CD14-positive monocyte (primary cell): ENCODE measurements around the gene MAP2. TPM values are rescaled to one million over a fixed set of nuclear protein-coding genes. Genes with fewer than 3 reads are reported as not detected.

Experiments used
- DNase-seq, 3 donors: peaks; one replicate each; pipeline ENCODE4 v3.0.0-alpha.2; 2011 to 2022
- H2AFZ ChIP-seq: 2 replicates; pipeline ENCODE4 v1.6.0; 2012; ENCODE audit warnings: mild to moderate bottlenecking, low read depth, low read length, inconsistent platforms; ENCODE audit not compliant: insufficient read depth, poor library complexity, severe bottlenecking
- H3K27ac ChIP-seq, 2 donors: 1 replicate in 1 of 2; 2 replicates in 1 of 2; pipeline ENCODE4 v1.5.1; 2012 to 2013; ENCODE audit warnings: low read length in 2 of 2, control low read depth in 1 of 2, inconsistent platforms in 1 of 2, low read depth in 1 of 2, mild to moderate bottlenecking in 1 of 2
- H3K27me3 ChIP-seq, 2 donors: one replicate each; pipeline versions ENCODE4 v1.6.0 to v1.6.1; 2011 to 2013; ENCODE audit warnings: low read length in 2 of 2; ENCODE audit not compliant: control insufficient read depth in 2 of 2, insufficient read depth in 2 of 2
- H3K36me3 ChIP-seq, 2 donors: replicated peaks in 1 of 2; 1 replicate in 1 of 2; 2 replicates in 1 of 2; pipeline versions ENCODE4 v1.5.1 to v1.6.1; 2012 to 2013; ENCODE audit warnings: low read length in 2 of 2, control low read depth in 1 of 2, inconsistent platforms in 1 of 2, mild to moderate bottlenecking in 1 of 2; ENCODE audit not compliant: insufficient read depth in 2 of 2, control insufficient read depth in 1 of 2
- H3K4me1 ChIP-seq, 2 donors: 1 replicate in 1 of 2; 2 replicates in 1 of 2; pipeline versions ENCODE4 v1.5.1 to v1.6.1; 2012 to 2013; ENCODE audit warnings: low read length in 2 of 2, control low read depth in 1 of 2, inconsistent platforms in 1 of 2, mild to moderate bottlenecking in 1 of 2, moderate library complexity in 1 of 2; ENCODE audit not compliant: insufficient read depth in 2 of 2, control insufficient read depth in 1 of 2
- H3K4me2 ChIP-seq: replicated peaks from 2 replicates; pipeline ENCODE3; 2012; ENCODE audit warnings: low read length, moderate library complexity, mild to moderate bottlenecking; ENCODE audit not compliant: poor library complexity, severe bottlenecking; ENCODE audit errors: extremely low read depth
- H3K4me3 ChIP-seq, 3 experiments: fragments of 200-600 bp in 1 of 3; sonication (generic) in 1 of 3; replicated peaks in 1 of 3; 1 replicate in 2 of 3; 2 replicates in 1 of 3; pipeline ENCODE4 v1.5.1; 2011 to 2013; ENCODE audit warnings: low read length in 3 of 3, mild to moderate bottlenecking in 3 of 3, control low read depth in 2 of 3, low read depth in 2 of 3, inconsistent platforms in 1 of 3, moderate library complexity in 1 of 3
- H3K79me2 ChIP-seq: 2 replicates; pipeline ENCODE4 v1.6.0; 2012; ENCODE audit warnings: mild to moderate bottlenecking, control low read depth, inconsistent platforms, low read length, moderate library complexity; ENCODE audit not compliant: insufficient read depth
- H3K9ac ChIP-seq: 2 replicates; pipeline ENCODE4 v1.6.0; 2017; ENCODE audit warnings: low read length, mild to moderate bottlenecking; ENCODE audit not compliant: insufficient read depth, poor library complexity, severe bottlenecking
- H3K9me3 ChIP-seq, 2 donors: replicated peaks in 1 of 2; 1 replicate in 1 of 2; 2 replicates in 1 of 2; pipeline versions ENCODE4 v1.5.1 to v1.6.1; 2012 to 2013; ENCODE audit warnings: low read length in 2 of 2, control low read depth in 1 of 2; ENCODE audit not compliant: control insufficient read depth in 1 of 2, insufficient read depth in 1 of 2
- H4K20me1 ChIP-seq: 2 replicates; pipeline ENCODE4 v1.6.0; 2012; ENCODE audit warnings: mild to moderate bottlenecking, low read length, control low read depth, moderate library complexity; ENCODE audit not compliant: insufficient read depth
- H3K27ac Mint-ChIP-seq, 7 donors: one replicate each; pipeline ENCODE4 v1.8.0; 2020; ENCODE audit warnings: mild to moderate bottlenecking in 7 of 7, mixed read lengths in 7 of 7, moderate library complexity in 6 of 7, inconsistent platforms in 2 of 7
- H3K27me3 Mint-ChIP-seq, 3 donors: one replicate each; pipeline ENCODE4 v1.8.0; 2021 to 2022; ENCODE audit warnings: low read depth in 3 of 3, mild to moderate bottlenecking in 3 of 3, mixed read lengths in 3 of 3, moderate library complexity in 3 of 3, inconsistent platforms in 1 of 3
- H3K36me3 Mint-ChIP-seq, 2 donors: one replicate each; pipeline ENCODE4 v1.8.0; 2020; ENCODE audit warnings: mixed read lengths in 2 of 2, inconsistent platforms in 1 of 2, mild to moderate bottlenecking in 1 of 2
- H3K4me1 Mint-ChIP-seq: one replicate; pipeline ENCODE4 v1.8.0; 2020; ENCODE audit warnings: mild to moderate bottlenecking, mixed read lengths
- H3K4me3 Mint-ChIP-seq, 2 donors: one replicate each; pipeline ENCODE4 v1.8.0; 2020; ENCODE audit warnings: mild to moderate bottlenecking in 2 of 2, mixed read lengths in 2 of 2, moderate library complexity in 1 of 2
- H3K9me3 Mint-ChIP-seq, 7 donors: one replicate each; pipeline ENCODE4 v1.8.0; 2020 to 2022; ENCODE audit warnings: mixed read lengths in 7 of 7, mild to moderate bottlenecking in 6 of 7, moderate library complexity in 6 of 7, inconsistent platforms in 2 of 7
- WGBS: methylation state at CpG from one replicate; pipeline ENCODE4 v1.1.5; 2013; ENCODE audit warnings: missing lambda C conversion rate; ENCODE audit not compliant: insufficient coverage; 5-methylcytosine and 5-hydroxymethylcytosine counted together
- intact Hi-C, 2 donors: fragments of 100-400 bp; cut with micrococcal nuclease; formaldehyde crosslinking; loops; one replicate each; pipeline versions ENCODE4 v1.15.0 to v1.15.1; 2023
- polyA plus RNA-seq, 3 donors: library from polyadenylated mRNA; depleted of rRNA in 1 of 3; unstranded in 2 of 3; stranded (reverse) in 1 of 3; fragments of 300-500 nt in 2 of 3; fragments of >200 nt in 1 of 3; fragmentation: Illumina TruSeq in 2 of 3; gene quantifications; 1 replicate in 2 of 3; 2 replicates in 1 of 3; pipeline ENCODE4 v1.2.3, GENCODE V29; 2012 to 2021
- TF ChIP-seq, protein P1 (sequence below): fragments of 200-600 bp; IDR thresholded peaks from one replicate; pipeline ENCODE4 v1.8.0; 2022; ENCODE audit warnings: antibody characterized with exemption, mild to moderate bottlenecking

The MAP2 gene
- polyA plus RNA-seq, 3 donors, result not detected

DNA sequence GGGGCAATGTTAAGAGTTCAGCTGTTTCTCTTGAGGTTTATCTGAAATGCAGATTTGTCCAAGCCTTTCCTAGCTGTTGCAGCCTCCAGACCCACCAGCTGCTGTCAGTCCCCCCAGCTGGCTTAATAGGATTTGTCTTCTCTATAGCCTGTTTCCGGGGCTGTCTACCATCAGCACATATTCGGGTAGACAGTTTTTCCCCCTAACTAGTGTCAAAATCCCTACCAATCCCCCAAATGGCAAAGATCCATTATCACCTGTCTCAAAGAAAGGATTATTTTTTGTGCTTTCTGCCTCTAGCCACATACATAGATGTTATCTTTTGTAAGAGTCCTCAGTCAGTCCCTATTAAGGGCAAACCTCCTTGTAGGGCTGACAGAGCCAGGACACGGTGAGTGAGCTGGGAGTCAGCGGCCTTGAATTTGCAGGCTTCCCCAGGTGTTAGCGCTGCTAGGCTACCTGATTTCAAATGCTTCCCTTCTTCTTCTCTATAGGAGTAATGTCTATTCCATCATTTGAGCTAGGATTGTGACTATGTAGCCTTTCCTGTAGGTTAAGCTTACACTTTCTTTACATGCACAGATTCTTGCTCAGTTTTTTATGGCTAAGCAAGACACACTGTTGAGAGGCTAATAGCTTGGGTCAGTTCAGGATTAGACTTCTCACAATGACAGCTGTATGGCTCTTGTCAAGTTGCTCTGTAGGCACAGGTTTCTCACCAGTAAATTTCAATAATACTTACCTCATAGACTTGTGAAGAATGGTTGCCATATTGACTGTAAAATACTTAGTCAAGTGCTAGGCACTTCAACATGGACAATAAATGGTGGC, 176.7 kb downstream of the MAP2 start:
- no peak overlapping the region for H2AFZ ChIP-seq
- TF ChIP-seq, protein P1, sequence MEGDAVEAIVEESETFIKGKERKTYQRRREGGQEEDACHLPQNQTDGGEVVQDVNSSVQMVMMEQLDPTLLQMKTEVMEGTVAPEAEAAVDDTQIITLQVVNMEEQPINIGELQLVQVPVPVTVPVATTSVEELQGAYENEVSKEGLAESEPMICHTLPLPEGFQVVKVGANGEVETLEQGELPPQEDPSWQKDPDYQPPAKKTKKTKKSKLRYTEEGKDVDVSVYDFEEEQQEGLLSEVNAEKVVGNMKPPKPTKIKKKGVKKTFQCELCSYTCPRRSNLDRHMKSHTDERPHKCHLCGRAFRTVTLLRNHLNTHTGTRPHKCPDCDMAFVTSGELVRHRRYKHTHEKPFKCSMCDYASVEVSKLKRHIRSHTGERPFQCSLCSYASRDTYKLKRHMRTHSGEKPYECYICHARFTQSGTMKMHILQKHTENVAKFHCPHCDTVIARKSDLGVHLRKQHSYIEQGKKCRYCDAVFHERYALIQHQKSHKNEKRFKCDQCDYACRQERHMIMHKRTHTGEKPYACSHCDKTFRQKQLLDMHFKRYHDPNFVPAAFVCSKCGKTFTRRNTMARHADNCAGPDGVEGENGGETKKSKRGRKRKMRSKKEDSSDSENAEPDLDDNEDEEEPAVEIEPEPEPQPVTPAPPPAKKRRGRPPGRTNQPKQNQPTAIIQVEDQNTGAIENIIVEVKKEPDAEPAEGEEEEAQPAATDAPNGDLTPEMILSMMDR, result no peak
- no peaks in the 10 kb centered on the region for H3K4me1 ChIP-seq
- H4K20me1 ChIP-seq, result no peaks in the 10 kb centered on the region
- Mint-ChIP-seq H3K4me1 (no peaks in the 10 kb centered on the region), H3K27ac (no peak overlapping the region), H3K4me3 (no peak overlapping the region), H3K9me3 (peaks cover 0 to 3% (median 0%) of the 10 kb centered on the region in 7 donors), H3K36me3 (no peaks in the 10 kb centered on the region), H3K27me3 (no peaks in the 10 kb centered on the region)
- no peaks in the 10 kb centered on the region for H3K9me3 ChIP-seq
- H3K27me3 ChIP-seq, result no peaks in the 10 kb centered on the region
- no peak overlapping the region for H3K9ac ChIP-seq
- H3K79me2 ChIP-seq, result no peaks in the 10 kb centered on the region
- DNase-seq, result no peak
- H3K4me3 ChIP-seq, result no peak overlapping the region
- intact Hi-C loops, result no loop called here
- no peak overlapping the region for H3K4me2 ChIP-seq
- no peak overlapping the region for H3K27ac ChIP-seq
- 100% methylated on average over 1 of the region's 5 CpGs for WGBS
- H3K36me3 ChIP-seq, result no peaks in the 10 kb centered on the region

DNA sequence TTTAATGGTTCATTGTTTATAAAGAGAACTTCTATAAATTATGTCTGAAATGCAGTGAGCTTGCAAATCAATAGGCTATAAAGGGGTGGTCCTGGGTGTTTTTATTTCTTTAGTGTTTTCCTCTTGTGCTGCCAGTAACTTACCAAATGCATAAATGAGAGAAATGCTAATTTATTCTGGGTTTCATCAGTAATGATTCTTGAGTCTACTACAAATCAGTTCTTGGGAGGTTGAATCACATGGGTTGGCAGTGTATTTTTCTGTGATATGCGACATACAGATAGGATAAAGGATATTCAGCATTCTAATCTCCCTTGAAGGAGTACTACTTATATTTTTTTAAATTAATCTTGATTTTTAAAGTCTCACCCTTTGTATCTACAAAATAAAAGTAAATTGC, 177.7 kb downstream of the MAP2 start:
- intact Hi-C loops, result no loop called here
- no peak overlapping the region for H3K4me3 Mint-ChIP-seq
- Histone ChIP-seq H3K27ac (no peak overlapping the region), H3K36me3 (no peaks in the 10 kb centered on the region), H4K20me1 (no peaks in the 10 kb centered on the region), H3K4me3 (no peak overlapping the region), H3K4me1 (no peaks in the 10 kb centered on the region), H3K9me3 (no peaks in the 10 kb centered on the region), H2AFZ (no peak overlapping the region), H3K79me2 (no peaks in the 10 kb centered on the region), H3K9ac (no peak overlapping the region), H3K27me3 (no peaks in the 10 kb centered on the region), H3K4me2 (no peak overlapping the region)
- peaks cover 0 to 2% (median 0%) of the 10 kb centered on the region in 7 donors for H3K9me3 Mint-ChIP-seq
- TF ChIP-seq, protein P1, result no peak
- H3K27ac Mint-ChIP-seq, result no peak overlapping the region
- H3K4me1 Mint-ChIP-seq, result no peaks in the 10 kb centered on the region
- no peak for DNase-seq
- no CpG with 5 or more reads among the region's 1 CpG for WGBS
- no peaks in the 10 kb centered on the region for H3K36me3 Mint-ChIP-seq
- no peaks in the 10 kb centered on the region for H3K27me3 Mint-ChIP-seq
